ENCODE results near the gene FCHSD2. TPM values are rescaled to one million over a fixed set of nuclear protein-coding genes. Genes with fewer than 3 reads are reported as not detected.
A peak's percentile ranks its signal among the peaks of the same experiment; 100 is the strongest.
"Not testable (repeated sequence)": the region's sequence is repeated elsewhere in the genome, so short reads cannot be mapped to it uniquely, and the experiment has no call there.

Gene FCHSD2
- total and polyA plus RNA-seq, 9 of the 15 experiments (the other 6 are each of a cell fraction or from before 2014, with no cell fraction given) = 1.8 to 14.7 (median 6.4) TPM

GRCh38 chr11:72977782-72978181 lies 164.3 kb downstream of the FCHSD2 start:
- H3K27me3 ChIP-seq (ENCODE audit: control insufficient read depth in 2 of 2, insufficient read depth in 2 of 2, low read length in 2 of 2); DNase-seq (ENCODE audit: extremely low read depth in 1 of 4, low spot score in 3 of 4); CTCF ChIA-PET (ENCODE audit: low intra/inter-chr PET ratio); H2AFZ ChIP-seq (ENCODE audit: low read depth, low read length); H3K4me3 ChIP-seq; H3K4me2 ChIP-seq (ENCODE audit: insufficient read depth, low read length); H3K4me1 ChIP-seq (replicated peaks in 1 of 2; ENCODE audit: control insufficient read depth in 2 of 2, insufficient read depth in 2 of 2, low read length in 2 of 2); H3K9me1 ChIP-seq (ENCODE audit: control insufficient read depth, insufficient read depth, low read length); H3K9me3 ChIP-seq (replicated peaks; ENCODE audit: control insufficient read depth, insufficient read depth, low read depth, low read length); FAIRE-seq; BruUV-seq (replicated peaks); ATAC-seq; POLR2A ChIA-PET; H4K20me1 ChIP-seq (replicated peaks; ENCODE audit: control insufficient read depth, insufficient read depth, low read length); H3K36me3 ChIP-seq (ENCODE audit: control insufficient read depth, insufficient read depth, low read length); in situ Hi-C loops (cut with MboI); H3K9ac ChIP-seq (ENCODE audit: insufficient read depth in 1 of 2, low read depth in 2 of 2, low read length in 2 of 2); H3K27ac ChIP-seq (ENCODE audit: extremely low read depth, low read depth, low read length); intact Hi-C loops (cut with micrococcal nuclease); H3K79me2 ChIP-seq (ENCODE audit: control insufficient read depth, insufficient read depth, low read length): not testable (repeated sequence)
- TF ChIP-seq BCOR (IDR thresholded peaks at IDR 0.05) (peak; percentile 31; the same call in 1 of the 2 replicates), ZNF146 (CRISPR knock-in tag; IDR thresholded peaks at IDR 0.05; ENCODE audit: unreplicated experiment) (peak; percentile 59)
- WGBS (ENCODE audit: insufficient coverage, low coverage, missing lambda C conversion rate) = 100% methylated on average over 1 of the region's 2 CpGs

- POLR2A ChIA-PET; DNase-seq (ENCODE audit: extremely low read depth in 1 of 4, low spot score in 3 of 4); H2AFZ ChIP-seq (ENCODE audit: low read depth, low read length); CTCF ChIA-PET (ENCODE audit: low intra/inter-chr PET ratio); H3K4me2 ChIP-seq (ENCODE audit: insufficient read depth, low read length); in situ Hi-C loops (cut with MboI); H3K4me3 ChIP-seq; H3K9me1 ChIP-seq (ENCODE audit: control insufficient read depth, insufficient read depth, low read length); FAIRE-seq; H3K4me1 ChIP-seq (replicated peaks in 1 of 2; ENCODE audit: control insufficient read depth in 2 of 2, insufficient read depth in 2 of 2, low read length in 2 of 2); ATAC-seq; H4K20me1 ChIP-seq (replicated peaks; ENCODE audit: control insufficient read depth, insufficient read depth, low read length); H3K27me3 ChIP-seq (ENCODE audit: control insufficient read depth in 2 of 2, insufficient read depth in 2 of 2, low read length in 2 of 2); H3K36me3 ChIP-seq (ENCODE audit: control insufficient read depth, insufficient read depth, low read length); intact Hi-C loops (cut with micrococcal nuclease); H3K9ac ChIP-seq (ENCODE audit: insufficient read depth in 1 of 2, low read depth in 2 of 2, low read length in 2 of 2); H3K9me3 ChIP-seq (replicated peaks; ENCODE audit: control insufficient read depth, insufficient read depth, low read depth, low read length); H3K27ac ChIP-seq (ENCODE audit: extremely low read depth, low read depth, low read length); H3K79me2 ChIP-seq (ENCODE audit: control insufficient read depth, insufficient read depth, low read length); BruUV-seq (replicated peaks): not testable (repeated sequence)
- 0 out of 4 replicates have a peak, but pooled peaks of 1 of the 2 experiments have one; percentile 15 for TF ChIP-seq KDM1A (IDR thresholded peaks at IDR 0.05)
- peak; percentile 58 for TF ChIP-seq RBM25 (IDR thresholded peaks at IDR 0.05; ENCODE audit: low read depth, low read length, severe bottlenecking)
- 69% methylated on average over 1 of the region's 1 CpG for WGBS (ENCODE audit: insufficient coverage, low coverage, missing lambda C conversion rate)
These were observed 165.6 kb downstream of the FCHSD2 start for GRCh38 chr11:72976522-72976892.

Data from K562 (cell line).